Ovary (tissue), 3 donors: Measurements from ENCODE around the gene SYT9.

Experiments
- CTCF ChIP-seq, 3 donors: fragments of 450-650 bp in 2 of 3; fragments of 200-600 bp in 1 of 3; IDR thresholded peaks; one replicate each; pipeline versions ENCODE4 v1.5.1 to v1.8.0; 2016 to 2022; ENCODE audit warnings: antibody characterized with exemption in 3 of 3, mild to moderate bottlenecking in 1 of 3
- POLR2A ChIP-seq: fragments of 450-650 bp; IDR thresholded peaks from one replicate; pipeline ENCODE4 v1.6.1; 2017; ENCODE audit warnings: antibody characterized with exemption, mild to moderate bottlenecking, moderate library complexity
- donor health status: DM: no; HTN: no; CAD: no.

GRCh38 chr11:7449211-7449840, 197.6 kb downstream of the SYT9 start:
- TF ChIP-seq CTCF (IDR thresholded peaks at IDR 0.05) (no peak), POLR2A (no peak)
